K562 (cell line): ENCODE data around the gene ABLIM2. TPM values are rescaled to one million over a fixed set of nuclear protein-coding genes. Genes with fewer than 3 reads are reported as not detected.

Experiments
- ATAC-seq: fragments of 200-7000 bp; cut with Tn5 transposase; 3 replicates; pipeline ENCODE4 v1.9.1; 2020; ENCODE audit warnings: moderate library complexity
- BruUV-seq: library from RNA; stranded (reverse); fragments of 400-500 nt; replicated peaks from 2 replicates; lab custom pipeline; 2021; lab: Mats Ljungman, UMichigan
- CTCF ChIA-PET: fragments of 300-600 bp; formaldehyde crosslinking; extraction: SDS; loops from one replicate; lab custom pipeline; 2021; ENCODE audit warnings: low intra/inter-chr PET ratio; lab: Yijun Ruan, JAX
- POLR2A ChIA-PET: fragments of 300-600, 350-650 bp; sonication (Branson Sonifier 250); formaldehyde crosslinking; extraction: SDS; loops from one replicate; lab custom pipeline; 2021; ENCODE audit warnings: antibody characterized with exemption, inconsistent platforms; lab: Yijun Ruan, JAX
- DNase-seq, 4 experiments: peaks; one replicate each; pipeline versions ENCODE4 v3.0.0 to v3.0.0-alpha.2; 2011 to 2018; ENCODE audit warnings: low spot score in 3 of 4, mixed read lengths in 3 of 4; ENCODE audit errors: extremely low read depth in 1 of 4
- FAIRE-seq: peaks from 2 replicates; lab custom pipeline; 2011; peaks lifted over from hg19 to GRCh38; lab: Jason Lieb, UNC
- H2AFZ ChIP-seq: 2 replicates; pipeline ENCODE4 v1.6.0; 2011; ENCODE audit warnings: low read depth, low read length, control low read depth, inconsistent platforms
- H3K27ac ChIP-seq: fragments of 200-600 bp; 3 replicates; pipeline ENCODE4 v1.8.0; 2011; ENCODE audit warnings: low read depth, mild to moderate bottlenecking, control low read depth, inconsistent platforms, low read length, moderate library complexity, mixed read lengths; ENCODE audit errors: extremely low read depth
- H3K27me3 ChIP-seq, 2 experiments: fragments of 300-600 bp in 1 of 2; 2 replicates in 1 of 2; 3 replicates in 1 of 2; pipeline versions ENCODE4 v1.6.0 to v1.8.0; 2011; ENCODE audit warnings: inconsistent platforms in 2 of 2, low read length in 2 of 2, mild to moderate bottlenecking in 1 of 2, mixed read lengths in 1 of 2, moderate library complexity in 1 of 2; ENCODE audit not compliant: control insufficient read depth in 2 of 2, insufficient read depth in 2 of 2
- H3K36me3 ChIP-seq: fragments of 300-600 bp; 3 replicates; pipeline ENCODE4 v1.8.0; 2011; ENCODE audit warnings: mild to moderate bottlenecking, low read length, inconsistent platforms; ENCODE audit not compliant: control insufficient read depth, insufficient read depth
- H3K4me1 ChIP-seq, 2 experiments: fragments of 200-600 bp in 1 of 2; replicated peaks in 1 of 2; 2 replicates in 1 of 2; 3 replicates in 1 of 2; pipeline versions ENCODE4 v1.5.1 to v1.8.0; 2011; ENCODE audit warnings: inconsistent platforms in 2 of 2, low read length in 2 of 2, mild to moderate bottlenecking in 1 of 2, mixed read lengths in 1 of 2, moderate library complexity in 1 of 2; ENCODE audit not compliant: control insufficient read depth in 2 of 2, insufficient read depth in 2 of 2
- H3K4me2 ChIP-seq: 2 replicates; pipeline ENCODE4 v1.6.1; 2011; ENCODE audit warnings: low read length, control low read depth, inconsistent platforms, mixed read lengths; ENCODE audit not compliant: insufficient read depth
- H3K4me3 ChIP-seq: fragments of 200-600 bp; sonication (generic), shearing (Covaris generic); 2 replicates; pipeline ENCODE4 v1.5.1; 2016; ENCODE audit warnings: control low read depth, inconsistent platforms
- H3K79me2 ChIP-seq: fragments of 200-600 bp; 3 replicates; pipeline ENCODE4 v1.8.0; 2011; ENCODE audit warnings: low read length, inconsistent platforms; ENCODE audit not compliant: control insufficient read depth, insufficient read depth
- H3K9ac ChIP-seq, 2 experiments: 2 replicates each; pipeline versions ENCODE4 v1.6.0 to v1.6.1; 2011; ENCODE audit warnings: low read depth in 2 of 2, low read length in 2 of 2, control low read depth in 1 of 2, inconsistent platforms in 1 of 2, mild to moderate bottlenecking in 1 of 2, mixed read lengths in 1 of 2; ENCODE audit not compliant: insufficient read depth in 1 of 2
- H3K9me1 ChIP-seq: one replicate; pipeline ENCODE4 v1.6.0; 2011; ENCODE audit warnings: inconsistent platforms, mild to moderate bottlenecking, low read length, moderate library complexity; ENCODE audit not compliant: control insufficient read depth, insufficient read depth
- H3K9me3 ChIP-seq: replicated peaks from 2 replicates; pipeline ENCODE4 v1.5.1; 2011; ENCODE audit warnings: low read depth, low read length, inconsistent platforms; ENCODE audit not compliant: control insufficient read depth, insufficient read depth
- H4K20me1 ChIP-seq: replicated peaks from 2 replicates; pipeline ENCODE4 v1.6.1; 2011; ENCODE audit warnings: low read length, inconsistent platforms, mixed read lengths; ENCODE audit not compliant: control insufficient read depth, insufficient read depth
- BDP1 ChIP-seq: IDR thresholded peaks from 3 replicates; pipeline ENCODE4 v1.6.1; 2011; ENCODE audit not compliant: insufficient read length, insufficient read depth
- FOXK1 ChIP-seq: sonication (generic); formaldehyde crosslinking; IDR thresholded peaks from 2 replicates; pipeline ENCODE4 v1.8.0; 2022; ENCODE audit warnings: missing genetic modification reagents, mild to moderate bottlenecking, borderline replicate concordance
- RBFOX2 ChIP-seq: fragments of 200-400 bp; formaldehyde crosslinking; IDR thresholded peaks from 2 replicates; pipeline ENCODE4 v1.6.1; 2017; ENCODE audit warnings: low read depth, mild to moderate bottlenecking, low read length, moderate library complexity
- TBP ChIP-seq: optimal IDR thresholded peaks from 2 replicates; pipeline ENCODE3; 2011; ENCODE audit warnings: low read depth, low read length, improper control_type of control experiment
- ZNF197 ChIP-seq: fragments of 200-800 bp; sonication (Bioruptor generic); IDR thresholded peaks from 2 replicates; pipeline ENCODE4 v1.6.1; 2016; ENCODE audit warnings: low read depth, missing genetic modification characterization, missing compliant biosample characterization
- WGBS: fragments of 100-300 bp; shearing (Covaris generic); methylation state at CpG from one replicate; pipeline ENCODE4 v1.1.6; 2016; ENCODE audit warnings: low coverage, mixed read lengths; ENCODE audit not compliant: insufficient coverage; ENCODE audit errors: missing lambda C conversion rate; 5-methylcytosine and 5-hydroxymethylcytosine counted together
- in situ Hi-C: fragments of 300-500 bp; cut with MboI; formaldehyde crosslinking; loops from 4 replicates; pipeline ENCODE4 v1.15.0; 2018; ENCODE audit warnings: inconsistent platforms, mixed read lengths
- intact Hi-C: fragments of 100-400 bp; cut with micrococcal nuclease; formaldehyde crosslinking; loops from 2 replicates; pipeline ENCODE4 v1.14.2; 2022
- polyA plus RNA-seq, 8 experiments: library from polyadenylated mRNA; depleted of rRNA in 4 of 8; stranded (reverse) in 5 of 8; unstranded in 3 of 8; fragments of >200 nt; fragmentation: Nextera tagmentation in 2 of 8; fragmentation: Illumina TruSeq in 1 of 8; extraction: Ambion mirVana in 2 of 8; extraction: Trizol in 1 of 8; gene quantifications; 2 replicates each; pipeline versions ENCODE4 v1.2.1 to v1.2.3, GENCODE V29; 2011 to 2014; ENCODE audit warnings: inconsistent platforms in 1 of 8, missing spikeins in 1 of 8
- total RNA-seq, 7 experiments: library from RNA; depleted of rRNA in 6 of 7; stranded (reverse); fragments of >200 nt in 6 of 7; fragmentation: Illumina TruSeq in 2 of 7; extraction: Trizol in 2 of 7; gene quantifications; 2 replicates each; pipeline versions ENCODE4 v1.2.1 to v1.2.3, GENCODE V29; 2011 to 2021; ENCODE audit warnings: low replicate concordance in 1 of 7
- TF ChIP-seq, protein P1 (sequence below): fragments of 450-650 bp; formaldehyde crosslinking; IDR thresholded peaks from 2 replicates; pipeline ENCODE4 v1.4.0; 2020; ENCODE audit warnings: mild to moderate bottlenecking, moderate library complexity
- TF ChIP-seq, protein P2 (sequence below): fragments of 200-800 bp; sonication (Bioruptor generic); IDR thresholded peaks from 2 replicates; pipeline ENCODE4 v1.6.1; 2016; ENCODE audit warnings: missing genetic modification characterization, missing compliant biosample characterization

ABLIM2 gene
- total and polyA plus RNA-seq, 9 of the 15 experiments (the other 6 are each of a cell fraction or from before 2014, with no cell fraction given): not detected

DNA sequence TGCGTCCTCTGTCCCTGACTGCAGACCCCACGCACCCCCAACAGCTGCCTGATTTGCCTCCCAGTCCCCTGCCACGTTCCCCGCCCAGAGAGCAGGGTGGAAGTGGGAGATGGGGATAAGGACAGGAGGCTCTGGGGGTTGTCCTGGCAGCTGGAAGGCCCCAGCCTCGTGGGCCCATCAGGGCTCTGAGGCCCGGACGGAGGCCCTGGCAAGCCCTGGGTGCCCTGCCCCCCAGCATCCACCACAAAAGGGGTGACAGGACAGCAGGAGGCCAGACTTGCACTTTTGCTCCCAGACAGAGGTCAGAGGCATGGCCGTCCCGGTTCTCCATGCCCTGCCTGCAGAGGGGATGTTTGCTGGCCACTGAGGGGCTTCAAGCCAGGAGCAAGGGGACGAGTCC lies 45.2 kb upstream of the ABLIM2 start:
- ChIA-PET POLR2A (no interaction called here), CTCF (no interaction called here)
- in situ Hi-C loops: no loop called here
- H2AFZ ChIP-seq: no peak overlapping the region
- BruUV-seq: no TSS peak
- WGBS: 11% methylated on average over 10 of the region's 10 CpGs
- no peak for DNase-seq
- intact Hi-C loops: no loop called here
- peaks cover 18 to 67% of the 10 kb centered on the region in 2 experiments; a peak in 4 of 5 replicates for H3K27me3 ChIP-seq
- H3K27ac ChIP-seq: no peak overlapping the region
- no peaks in the 10 kb centered on the region for H3K9me3 ChIP-seq
- ATAC-seq: no peak
- H3K4me2 ChIP-seq: no peak overlapping the region
- no peaks in the 10 kb centered on the region for H3K9me1 ChIP-seq
- H3K36me3 ChIP-seq: no peaks in the 10 kb centered on the region
- peaks cover 16 to 37% of the 10 kb centered on the region in 2 experiments for H3K4me1 ChIP-seq
- no peak overlapping the region for H3K4me3 ChIP-seq
- TF ChIP-seq, protein P1, sequence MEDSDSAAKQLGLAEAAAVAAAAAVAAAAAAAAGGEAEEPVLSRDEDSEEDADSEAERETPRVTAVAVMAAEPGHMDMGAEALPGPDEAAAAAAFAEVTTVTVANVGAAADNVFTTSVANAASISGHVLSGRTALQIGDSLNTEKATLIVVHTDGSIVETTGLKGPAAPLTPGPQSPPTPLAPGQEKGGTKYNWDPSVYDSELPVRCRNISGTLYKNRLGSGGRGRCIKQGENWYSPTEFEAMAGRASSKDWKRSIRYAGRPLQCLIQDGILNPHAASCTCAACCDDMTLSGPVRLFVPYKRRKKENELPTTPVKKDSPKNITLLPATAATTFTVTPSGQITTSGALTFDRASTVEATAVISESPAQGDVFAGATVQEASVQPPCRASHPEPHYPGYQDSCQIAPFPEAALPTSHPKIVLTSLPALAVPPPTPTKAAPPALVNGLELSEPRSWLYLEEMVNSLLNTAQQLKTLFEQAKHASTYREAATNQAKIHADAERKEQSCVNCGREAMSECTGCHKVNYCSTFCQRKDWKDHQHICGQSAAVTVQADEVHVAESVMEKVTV (CRISPR knock-in tag): no peak
- no peak for TF ChIP-seq FOXK1 (CRISPR knock-in tag)
- no peak for TF ChIP-seq RBFOX2
- no peak for TF ChIP-seq TBP
- H4K20me1 ChIP-seq: peaks cover 16% of the 10 kb centered on the region; the same call in 1 of the 2 replicates
- no peak for FAIRE-seq
- H3K79me2 ChIP-seq: no peaks in the 10 kb centered on the region
- H3K9ac ChIP-seq: no peak overlapping the region; a peak in 1 of 4 replicates

DNA sequence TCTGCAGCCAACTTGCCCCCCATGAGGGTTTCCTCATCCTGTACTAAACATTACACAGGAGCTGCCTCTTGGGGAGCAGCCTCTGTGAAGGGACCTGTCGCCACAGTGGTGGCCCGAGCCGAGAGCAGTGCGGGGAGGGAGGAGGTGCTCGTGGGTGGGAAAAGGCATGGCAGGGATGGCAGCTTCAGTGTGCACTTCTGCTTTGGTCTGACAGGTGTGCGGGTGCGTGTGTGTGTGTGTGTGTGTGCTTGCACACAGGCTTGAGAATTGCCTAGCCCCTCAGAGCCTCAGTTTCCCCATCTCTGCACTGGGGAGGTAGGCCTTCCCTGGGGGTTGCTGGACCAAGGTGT lies 44.4 kb upstream of the ABLIM2 start:
- Histone ChIP-seq H4K20me1 (peaks cover 15% of the 10 kb centered on the region; the same call in 1 of the 2 replicates), H3K27ac (no peak overlapping the region), H3K79me2 (no peaks in the 10 kb centered on the region), H3K9ac (no peak overlapping the region), H3K4me3 (no peak overlapping the region), H2AFZ (no peak overlapping the region), H3K36me3 (no peaks in the 10 kb centered on the region), H3K9me1 (no peaks in the 10 kb centered on the region), H3K9me3 (no peaks in the 10 kb centered on the region), H3K27me3 (peaks cover 16 to 68% of the 10 kb centered on the region in 2 experiments; a peak in 4 of 5 replicates), H3K4me2 (no peak overlapping the region), H3K4me1 (peaks cover 16 to 35% of the 10 kb centered on the region in 2 experiments)
- in situ Hi-C loops (no loop called here), intact Hi-C loops (no loop called here)
- ATAC-seq: no peak
- BruUV-seq: no TSS peak
- no peak for DNase-seq
- WGBS: 6% methylated on average over 7 of the region's 7 CpGs
- POLR2A ChIA-PET: no interaction called here
- CTCF ChIA-PET: no interaction called here
- FAIRE-seq: no peak
- TF ChIP-seq, protein P2, sequence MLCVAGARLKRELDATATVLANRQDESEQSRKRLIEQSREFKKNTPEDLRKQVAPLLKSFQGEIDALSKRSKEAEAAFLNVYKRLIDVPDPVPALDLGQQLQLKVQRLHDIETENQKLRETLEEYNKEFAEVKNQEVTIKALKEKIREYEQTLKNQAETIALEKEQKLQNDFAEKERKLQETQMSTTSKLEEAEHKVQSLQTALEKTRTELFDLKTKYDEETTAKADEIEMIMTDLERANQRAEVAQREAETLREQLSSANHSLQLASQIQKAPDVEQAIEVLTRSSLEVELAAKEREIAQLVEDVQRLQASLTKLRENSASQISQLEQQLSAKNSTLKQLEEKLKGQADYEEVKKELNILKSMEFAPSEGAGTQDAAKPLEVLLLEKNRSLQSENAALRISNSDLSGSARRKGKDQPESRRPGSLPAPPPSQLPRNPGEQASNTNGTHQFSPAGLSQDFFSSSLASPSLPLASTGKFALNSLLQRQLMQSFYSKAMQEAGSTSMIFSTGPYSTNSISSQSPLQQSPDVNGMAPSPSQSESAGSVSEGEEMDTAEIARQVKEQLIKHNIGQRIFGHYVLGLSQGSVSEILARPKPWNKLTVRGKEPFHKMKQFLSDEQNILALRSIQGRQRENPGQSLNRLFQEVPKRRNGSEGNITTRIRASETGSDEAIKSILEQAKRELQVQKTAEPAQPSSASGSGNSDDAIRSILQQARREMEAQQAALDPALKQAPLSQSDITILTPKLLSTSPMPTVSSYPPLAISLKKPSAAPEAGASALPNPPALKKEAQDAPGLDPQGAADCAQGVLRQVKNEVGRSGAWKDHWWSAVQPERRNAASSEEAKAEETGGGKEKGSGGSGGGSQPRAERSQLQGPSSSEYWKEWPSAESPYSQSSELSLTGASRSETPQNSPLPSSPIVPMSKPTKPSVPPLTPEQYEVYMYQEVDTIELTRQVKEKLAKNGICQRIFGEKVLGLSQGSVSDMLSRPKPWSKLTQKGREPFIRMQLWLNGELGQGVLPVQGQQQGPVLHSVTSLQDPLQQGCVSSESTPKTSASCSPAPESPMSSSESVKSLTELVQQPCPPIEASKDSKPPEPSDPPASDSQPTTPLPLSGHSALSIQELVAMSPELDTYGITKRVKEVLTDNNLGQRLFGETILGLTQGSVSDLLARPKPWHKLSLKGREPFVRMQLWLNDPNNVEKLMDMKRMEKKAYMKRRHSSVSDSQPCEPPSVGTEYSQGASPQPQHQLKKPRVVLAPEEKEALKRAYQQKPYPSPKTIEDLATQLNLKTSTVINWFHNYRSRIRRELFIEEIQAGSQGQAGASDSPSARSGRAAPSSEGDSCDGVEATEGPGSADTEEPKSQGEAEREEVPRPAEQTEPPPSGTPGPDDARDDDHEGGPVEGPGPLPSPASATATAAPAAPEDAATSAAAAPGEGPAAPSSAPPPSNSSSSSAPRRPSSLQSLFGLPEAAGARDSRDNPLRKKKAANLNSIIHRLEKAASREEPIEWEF (CRISPR knock-in tag): no peak
- TF ChIP-seq ZNF197 (CRISPR knock-in tag) (no peak), BDP1 (no peak)
